ENCODE results near the gene OTOF. TPM values are rescaled to one million over a fixed set of nuclear protein-coding genes. Genes with fewer than 3 reads are reported as not detected.

The OTOF gene
- total and polyA plus RNA-seq, 2 of the 13 experiments (the other 11 are each of a cell fraction or from before 2014, with no cell fraction given), result 0.04 TPM; not detected in 1

DNA sequence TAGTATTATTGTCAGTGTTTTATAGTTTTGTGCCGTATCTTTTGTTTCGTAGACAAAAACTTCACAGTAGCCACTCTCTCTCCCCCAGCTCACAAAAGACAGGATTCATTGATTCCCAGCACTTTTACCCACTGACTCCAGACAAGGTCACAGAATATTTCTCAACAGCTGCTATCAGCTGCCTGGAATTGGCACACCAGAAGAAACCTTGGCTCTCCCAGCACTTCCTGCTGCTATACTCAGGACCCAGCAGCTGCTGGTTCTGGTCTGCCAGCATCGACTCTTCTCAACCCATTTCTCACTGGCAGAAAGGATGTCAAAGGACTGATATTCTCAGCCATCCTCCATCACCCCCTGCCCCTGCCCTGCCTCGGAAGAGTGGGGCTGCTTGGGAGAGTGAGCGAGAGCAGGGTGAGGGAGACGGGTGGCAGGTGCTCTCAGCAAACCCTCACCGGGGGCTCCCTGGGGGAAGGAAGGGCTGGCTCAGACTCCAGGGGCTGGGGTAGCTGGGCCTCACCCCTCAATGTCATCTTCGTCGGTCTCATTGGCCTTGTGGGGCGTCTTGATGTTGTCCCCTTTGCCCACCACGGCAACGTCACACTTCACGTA is 6.1 kb upstream of the OTOF start (continued):
- TF ChIP-seq ZNF543 (CRISPR knock-in tag; IDR thresholded peaks at IDR 0.05) (no peak), BORCS8-MEF2B (CRISPR knock-in tag; IDR thresholded peaks at IDR 0.05) (no peak), SRSF9 (IDR thresholded peaks at IDR 0.05; ENCODE audit: borderline replicate concordance, insufficient read depth, low read depth, low read length, poor library complexity, severe bottlenecking) (no peak), GATAD2A (CRISPR knock-in tag; IDR thresholded peaks at IDR 0.05) (0 out of 2 replicates have a peak, but pooled peaks have one; percentile 30), CHD2 (IDR thresholded peaks at IDR 0.05; ENCODE audit: low read depth, low read length) (no peak), KLF11 (CRISPR knock-in tag; IDR thresholded peaks at IDR 0.05) (no peak), ELF1 (CRISPR knock-in tag; IDR thresholded peaks at IDR 0.05) (0 out of 2 replicates have a peak, but pooled peaks have one; percentile 36), ZNF883 (CRISPR knock-in tag; IDR thresholded peaks at IDR 0.05; ENCODE audit: not compliant biosample characterization) (no peak), JUN (CRISPR knock-in tag; IDR thresholded peaks at IDR 0.05) (no peak), REXO4 (CRISPR knock-in tag; IDR thresholded peaks at IDR 0.05; ENCODE audit: borderline replicate concordance) (no peak), ZNF30 (CRISPR knock-in tag; IDR thresholded peaks at IDR 0.05) (no peak), ZNF451 (CRISPR knock-in tag; IDR thresholded peaks at IDR 0.05) (no peak), GZF1 (CRISPR knock-in tag; IDR thresholded peaks at IDR 0.05) (no peak)
- TF ChIP-seq, protein P1, sequence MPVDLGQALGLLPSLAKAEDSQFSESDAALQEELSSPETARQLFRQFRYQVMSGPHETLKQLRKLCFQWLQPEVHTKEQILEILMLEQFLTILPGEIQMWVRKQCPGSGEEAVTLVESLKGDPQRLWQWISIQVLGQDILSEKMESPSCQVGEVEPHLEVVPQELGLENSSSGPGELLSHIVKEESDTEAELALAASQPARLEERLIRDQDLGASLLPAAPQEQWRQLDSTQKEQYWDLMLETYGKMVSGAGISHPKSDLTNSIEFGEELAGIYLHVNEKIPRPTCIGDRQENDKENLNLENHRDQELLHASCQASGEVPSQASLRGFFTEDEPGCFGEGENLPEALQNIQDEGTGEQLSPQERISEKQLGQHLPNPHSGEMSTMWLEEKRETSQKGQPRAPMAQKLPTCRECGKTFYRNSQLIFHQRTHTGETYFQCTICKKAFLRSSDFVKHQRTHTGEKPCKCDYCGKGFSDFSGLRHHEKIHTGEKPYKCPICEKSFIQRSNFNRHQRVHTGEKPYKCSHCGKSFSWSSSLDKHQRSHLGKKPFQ (CRISPR knock-in tag; IDR thresholded peaks at IDR 0.05; ENCODE audit: insufficient replicate concordance), result no peak
- TF ChIP-seq, protein P2, sequence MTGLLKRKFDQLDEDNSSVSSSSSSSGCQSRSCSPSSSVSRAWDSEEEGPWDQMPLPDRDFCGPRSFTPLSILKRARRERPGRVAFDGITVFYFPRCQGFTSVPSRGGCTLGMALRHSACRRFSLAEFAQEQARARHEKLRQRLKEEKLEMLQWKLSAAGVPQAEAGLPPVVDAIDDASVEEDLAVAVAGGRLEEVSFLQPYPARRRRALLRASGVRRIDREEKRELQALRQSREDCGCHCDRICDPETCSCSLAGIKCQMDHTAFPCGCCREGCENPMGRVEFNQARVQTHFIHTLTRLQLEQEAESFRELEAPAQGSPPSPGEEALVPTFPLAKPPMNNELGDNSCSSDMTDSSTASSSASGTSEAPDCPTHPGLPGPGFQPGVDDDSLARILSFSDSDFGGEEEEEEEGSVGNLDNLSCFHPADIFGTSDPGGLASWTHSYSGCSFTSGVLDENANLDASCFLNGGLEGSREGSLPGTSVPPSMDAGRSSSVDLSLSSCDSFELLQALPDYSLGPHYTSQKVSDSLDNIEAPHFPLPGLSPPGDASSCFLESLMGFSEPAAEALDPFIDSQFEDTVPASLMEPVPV (CRISPR knock-in tag; IDR thresholded peaks at IDR 0.05), result no peak
- TF ChIP-seq, protein P3, sequence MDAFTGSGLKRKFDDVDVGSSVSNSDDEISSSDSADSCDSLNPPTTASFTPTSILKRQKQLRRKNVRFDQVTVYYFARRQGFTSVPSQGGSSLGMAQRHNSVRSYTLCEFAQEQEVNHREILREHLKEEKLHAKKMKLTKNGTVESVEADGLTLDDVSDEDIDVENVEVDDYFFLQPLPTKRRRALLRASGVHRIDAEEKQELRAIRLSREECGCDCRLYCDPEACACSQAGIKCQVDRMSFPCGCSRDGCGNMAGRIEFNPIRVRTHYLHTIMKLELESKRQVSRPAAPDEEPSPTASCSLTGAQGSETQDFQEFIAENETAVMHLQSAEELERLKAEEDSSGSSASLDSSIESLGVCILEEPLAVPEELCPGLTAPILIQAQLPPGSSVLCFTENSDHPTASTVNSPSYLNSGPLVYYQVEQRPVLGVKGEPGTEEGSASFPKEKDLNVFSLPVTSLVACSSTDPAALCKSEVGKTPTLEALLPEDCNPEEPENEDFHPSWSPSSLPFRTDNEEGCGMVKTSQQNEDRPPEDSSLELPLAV (CRISPR knock-in tag; conservative IDR thresholded peaks at IDR 0.05; ENCODE audit: low read depth), result no peak
- TF ChIP-seq, protein P4, sequence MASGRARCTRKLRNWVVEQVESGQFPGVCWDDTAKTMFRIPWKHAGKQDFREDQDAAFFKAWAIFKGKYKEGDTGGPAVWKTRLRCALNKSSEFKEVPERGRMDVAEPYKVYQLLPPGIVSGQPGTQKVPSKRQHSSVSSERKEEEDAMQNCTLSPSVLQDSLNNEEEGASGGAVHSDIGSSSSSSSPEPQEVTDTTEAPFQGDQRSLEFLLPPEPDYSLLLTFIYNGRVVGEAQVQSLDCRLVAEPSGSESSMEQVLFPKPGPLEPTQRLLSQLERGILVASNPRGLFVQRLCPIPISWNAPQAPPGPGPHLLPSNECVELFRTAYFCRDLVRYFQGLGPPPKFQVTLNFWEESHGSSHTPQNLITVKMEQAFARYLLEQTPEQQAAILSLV (CRISPR knock-in tag; IDR thresholded peaks at IDR 0.05; ENCODE audit: borderline replicate concordance), result no peak
- TF ChIP-seq, protein P5, sequence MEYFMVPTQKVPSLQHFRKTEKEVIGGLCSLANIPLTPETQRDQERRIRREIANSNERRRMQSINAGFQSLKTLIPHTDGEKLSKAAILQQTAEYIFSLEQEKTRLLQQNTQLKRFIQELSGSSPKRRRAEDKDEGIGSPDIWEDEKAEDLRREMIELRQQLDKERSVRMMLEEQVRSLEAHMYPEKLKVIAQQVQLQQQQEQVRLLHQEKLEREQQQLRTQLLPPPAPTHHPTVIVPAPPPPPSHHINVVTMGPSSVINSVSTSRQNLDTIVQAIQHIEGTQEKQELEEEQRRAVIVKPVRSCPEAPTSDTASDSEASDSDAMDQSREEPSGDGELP (IDR thresholded peaks at IDR 0.05; ENCODE audit: borderline replicate concordance, low read depth), result peak; percentile 72; the same call in 1 of the 2 replicates
- TF ChIP-seq, protein P6, sequence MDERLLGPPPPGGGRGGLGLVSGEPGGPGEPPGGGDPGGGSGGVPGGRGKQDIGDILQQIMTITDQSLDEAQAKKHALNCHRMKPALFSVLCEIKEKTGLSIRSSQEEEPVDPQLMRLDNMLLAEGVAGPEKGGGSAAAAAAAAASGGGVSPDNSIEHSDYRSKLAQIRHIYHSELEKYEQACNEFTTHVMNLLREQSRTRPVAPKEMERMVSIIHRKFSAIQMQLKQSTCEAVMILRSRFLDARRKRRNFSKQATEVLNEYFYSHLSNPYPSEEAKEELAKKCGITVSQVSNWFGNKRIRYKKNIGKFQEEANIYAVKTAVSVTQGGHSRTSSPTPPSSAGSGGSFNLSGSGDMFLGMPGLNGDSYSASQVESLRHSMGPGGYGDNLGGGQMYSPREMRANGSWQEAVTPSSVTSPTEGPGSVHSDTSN (CRISPR knock-in tag; IDR thresholded peaks at IDR 0.05), result no peak
- TF ChIP-seq, protein P7, sequence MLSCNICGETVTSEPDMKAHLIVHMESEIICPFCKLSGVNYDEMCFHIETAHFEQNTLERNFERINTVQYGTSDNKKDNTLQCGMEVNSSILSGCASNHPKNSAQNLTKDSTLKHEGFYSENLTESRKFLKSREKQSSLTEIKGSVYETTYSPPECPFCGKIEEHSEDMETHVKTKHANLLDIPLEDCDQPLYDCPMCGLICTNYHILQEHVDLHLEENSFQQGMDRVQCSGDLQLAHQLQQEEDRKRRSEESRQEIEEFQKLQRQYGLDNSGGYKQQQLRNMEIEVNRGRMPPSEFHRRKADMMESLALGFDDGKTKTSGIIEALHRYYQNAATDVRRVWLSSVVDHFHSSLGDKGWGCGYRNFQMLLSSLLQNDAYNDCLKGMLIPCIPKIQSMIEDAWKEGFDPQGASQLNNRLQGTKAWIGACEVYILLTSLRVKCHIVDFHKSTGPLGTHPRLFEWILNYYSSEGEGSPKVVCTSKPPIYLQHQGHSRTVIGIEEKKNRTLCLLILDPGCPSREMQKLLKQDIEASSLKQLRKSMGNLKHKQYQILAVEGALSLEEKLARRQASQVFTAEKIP (CRISPR knock-in tag; IDR thresholded peaks at IDR 0.05; ENCODE audit: borderline replicate concordance), result no peak

Data from HepG2 (cell line).